Stimulated activated CD8-positive, alpha-beta memory T cell treated with anti-CD3 and anti-CD28 coated beads, Interleukin-2, amount 100 ng/mL, for 48 hours (primary cell): ENCODE data around the gene CLIP1.
"Not testable (repeated sequence)": the region's sequence is repeated elsewhere in the genome, so short reads cannot be mapped to it uniquely, and the experiment has no call there.

Experiments used
- DNase-seq, 2 donors: peaks; one replicate each; pipeline ENCODE4 v3.0.0-alpha.2; 2020; ENCODE audit warnings: low read depth in 2 of 2

The CLIP1 gene

DNA sequence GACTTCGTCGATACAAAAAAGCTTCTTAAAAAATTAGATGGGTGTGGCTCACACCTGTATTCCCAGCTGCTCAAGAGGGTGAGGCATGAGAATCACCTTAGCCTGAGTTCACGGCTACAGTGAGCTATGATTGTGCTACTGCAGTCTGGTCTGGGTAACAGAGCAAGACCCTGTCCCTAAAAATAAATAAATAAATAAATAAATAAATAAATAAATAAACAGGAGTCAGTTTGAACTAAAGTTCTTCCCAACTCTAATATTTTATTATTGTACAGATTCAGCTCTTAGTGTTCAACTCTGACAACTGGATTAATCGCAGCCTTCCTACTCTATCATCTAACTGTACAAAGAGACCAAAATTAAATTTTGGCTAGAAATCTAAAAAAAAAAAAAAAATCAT is 12.7 kb upstream of the CLIP1 start:
- no peak for DNase-seq

- not testable (repeated sequence) for DNase-seq
Observed at GRCh38 chr12:122429043-122429442, 6.6 kb upstream of the CLIP1 start.

DNA sequence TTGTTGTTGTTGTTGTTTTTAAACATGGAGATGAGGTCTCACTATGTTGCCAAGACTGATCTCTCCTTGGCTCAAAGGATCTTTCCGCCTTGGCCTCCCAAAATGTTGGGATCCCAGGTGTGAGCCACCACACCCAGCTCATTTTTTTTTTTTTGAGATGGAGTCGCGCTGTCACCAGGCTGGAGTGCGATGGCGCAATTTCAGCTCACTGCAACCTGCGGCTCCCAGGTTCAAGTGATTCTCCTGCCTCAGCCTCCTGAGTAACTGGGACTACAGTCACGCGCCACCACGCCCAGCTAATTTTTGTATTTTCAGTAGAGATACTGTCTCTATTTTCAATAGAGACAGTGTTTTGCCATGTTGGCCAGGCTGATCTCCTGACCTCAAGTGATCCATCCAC is 4.9 kb upstream of the CLIP1 start:
- no peak for DNase-seq

- no peak for DNase-seq
Observed at GRCh38 chr12:122423258-122424165, 1.0 kb upstream of the CLIP1 start.

GRCh38 chr12:122422730-122423257 is 325 bp upstream of the CLIP1 start:
- peak; percentile 26 to 37 for DNase-seq

DNA sequence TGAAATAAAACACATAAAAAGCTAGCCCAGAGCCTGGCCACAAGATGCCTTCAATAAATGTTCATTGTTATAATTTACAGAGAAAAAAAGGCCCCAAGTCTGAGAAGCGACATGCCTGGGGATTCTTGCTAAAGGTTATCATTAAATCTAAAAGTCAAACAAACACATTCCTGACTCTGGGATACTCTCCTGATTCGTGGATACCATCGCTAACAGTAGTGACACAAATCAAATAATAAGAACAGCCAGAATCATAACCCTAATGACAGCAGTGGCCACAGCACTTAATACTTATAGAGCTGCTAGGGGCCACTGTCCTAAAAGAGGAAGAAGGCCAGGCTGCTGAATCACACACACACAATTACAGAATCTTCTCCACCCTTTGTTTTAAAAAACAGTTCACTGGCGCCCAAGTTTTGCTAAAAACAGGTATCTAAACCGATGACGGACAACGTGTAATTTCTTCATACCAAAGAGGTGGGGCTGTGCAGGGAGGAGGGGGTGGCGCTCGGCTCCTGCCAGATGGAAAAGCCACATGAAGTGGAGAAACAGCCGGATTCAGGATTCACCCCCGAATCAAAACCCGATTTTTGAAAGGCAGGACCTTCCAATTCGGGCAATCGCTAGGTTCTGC is 1.2 kb downstream of the CLIP1 start:
- no peak for DNase-seq

DNA sequence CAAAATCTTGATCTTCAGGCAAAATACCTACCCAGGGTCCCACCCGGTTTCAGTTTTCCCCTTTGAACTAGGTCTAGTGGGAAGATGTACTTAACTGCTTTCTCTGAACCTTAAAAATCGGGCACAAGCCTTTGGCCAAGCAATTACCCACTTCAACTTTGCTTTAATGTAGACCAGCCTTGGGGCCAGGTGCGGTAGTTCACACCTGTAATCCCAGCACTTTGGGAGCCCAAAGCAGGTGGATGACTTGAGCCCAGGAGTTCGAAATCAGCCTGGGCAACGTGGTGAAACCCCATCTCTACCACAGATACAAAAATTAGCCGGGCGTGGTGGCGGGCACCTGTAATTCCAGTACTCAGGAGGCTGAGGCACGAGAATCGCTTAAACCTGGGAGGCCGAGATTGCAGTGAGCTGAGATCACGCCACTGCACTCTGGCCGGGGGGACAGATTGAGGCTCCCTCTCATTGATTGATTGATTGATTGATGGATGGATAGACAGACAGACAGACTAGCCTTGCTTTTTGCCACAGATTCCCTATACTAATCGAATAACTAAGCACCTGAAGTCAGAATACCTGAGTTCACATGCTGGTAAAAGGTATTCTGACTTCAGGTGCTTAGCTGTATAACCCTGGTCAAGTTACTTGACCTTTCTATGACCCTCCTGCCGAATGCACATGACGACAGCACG is 1.9 kb downstream of the CLIP1 start:
- DNase-seq, result no peak

GRCh38 chr12:122419094-122419493 is 3.4 kb downstream of the CLIP1 start:
- DNase-seq, result not testable (repeated sequence)

DNA sequence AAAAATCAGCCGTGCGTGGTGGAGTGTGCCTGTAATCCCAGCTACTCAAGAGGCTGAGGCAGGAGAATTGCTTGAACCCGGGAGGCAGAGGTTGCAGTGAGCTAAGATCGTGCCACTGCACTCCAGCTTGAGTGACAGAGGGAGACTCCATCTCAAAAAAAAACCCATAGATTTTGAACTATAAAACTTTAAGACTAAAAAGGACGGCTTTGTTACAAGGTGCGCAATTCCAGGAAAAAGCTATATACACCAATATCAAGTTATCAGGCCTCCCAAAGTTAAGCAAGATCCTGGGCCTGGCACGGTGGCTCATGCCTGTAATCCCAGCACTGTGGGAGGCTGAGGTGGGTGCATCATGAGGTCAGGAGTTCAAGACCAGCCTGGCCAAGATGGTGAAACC is 6.8 kb downstream of the CLIP1 start:
- not testable (repeated sequence) for DNase-seq

GRCh38 chr12:122413516-122414404 is 8.7 kb downstream of the CLIP1 start:
- DNase-seq, result no peak

- DNase-seq, result no peak
Observed at GRCh38 chr12:122412851-122413433, 9.5 kb downstream of the CLIP1 start.

- no peak for DNase-seq
Observed at GRCh38 chr12:122411537-122411936, 10.9 kb downstream of the CLIP1 start.

- DNase-seq, result no peak
Observed at GRCh38 chr12:122407208-122407607, 15.3 kb downstream of the CLIP1 start.

DNA sequence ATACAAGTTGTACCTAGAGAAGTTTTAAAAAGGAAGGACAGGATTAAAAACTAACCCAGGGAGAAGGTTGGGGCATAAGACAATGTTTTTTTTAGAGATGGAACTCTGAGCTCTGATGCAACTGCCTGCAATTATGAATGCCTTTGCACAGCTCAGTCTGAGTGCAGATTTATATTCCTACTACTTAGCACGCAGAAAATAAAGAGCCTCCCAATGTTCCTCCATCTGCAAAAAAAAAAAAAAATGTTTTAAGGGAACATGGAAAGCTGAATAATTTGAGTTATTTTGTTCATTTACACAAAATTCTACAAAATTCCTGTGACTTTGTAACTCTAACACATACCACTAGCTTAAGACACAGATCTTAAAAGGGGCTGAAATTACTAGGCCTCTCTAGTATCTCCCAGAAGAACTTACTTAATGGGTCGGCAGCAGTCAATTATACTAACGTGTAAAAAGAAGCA is 15.7 kb downstream of the CLIP1 start:
- DNase-seq, result no peak

DNA sequence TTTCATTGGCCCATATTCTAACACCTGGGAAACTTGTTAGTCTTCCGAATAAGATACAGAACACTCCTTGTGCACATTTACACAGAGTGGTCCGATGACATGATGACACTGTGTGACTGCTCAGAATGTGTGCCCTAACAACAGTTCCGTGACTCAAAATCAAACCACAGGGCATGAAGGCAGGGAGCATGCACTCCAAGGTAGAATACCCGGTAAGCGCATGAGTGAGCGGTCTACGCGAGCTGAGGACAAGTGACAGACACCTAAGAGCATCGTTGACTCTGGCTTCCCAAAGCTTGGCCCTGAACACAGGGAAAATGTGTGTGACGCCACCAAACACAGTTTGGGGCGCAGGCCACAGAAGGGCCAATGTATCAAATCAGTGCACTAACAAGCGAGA is 18.6 kb downstream of the CLIP1 start:
- no peak for DNase-seq

GRCh38 chr12:122403115-122403770 is 19.2 kb downstream of the CLIP1 start:
- no peak for DNase-seq

- no peak for DNase-seq
Observed at GRCh38 chr12:122402264-122402663, 20.2 kb downstream of the CLIP1 start.

GRCh38 chr12:122399592-122400373 is 22.7 kb downstream of the CLIP1 start:
- no peak for DNase-seq

- no peak for DNase-seq
Observed at GRCh38 chr12:122399254-122399591, 23.2 kb downstream of the CLIP1 start.

GRCh38 chr12:122397981-122398380 is 24.5 kb downstream of the CLIP1 start:
- DNase-seq, result not testable (repeated sequence)
